ENCODE data around the gene KIAA0513. TPM values are rescaled to one million over a fixed set of nuclear protein-coding genes. Genes with fewer than 3 reads are reported as not detected.

Gene KIAA0513
- total RNA-seq, 1 donor from 2014 or later, result 10.3 TPM

GRCh38 chr16:85123891-85124635 lies 96.5 kb downstream of the KIAA0513 start:
- DNase-seq (ENCODE audit: low read depth, low spot score), result no peak
- H3K4me3 Mint-ChIP-seq, result no peak overlapping the region
- H3K27ac Mint-ChIP-seq (ENCODE audit: unreplicated experiment), result peak overlapping the region; percentile 12
- no peaks in the 10 kb centered on the region for H3K9me3 Mint-ChIP-seq
- peaks cover 6% of the 10 kb centered on the region for H3K27me3 Mint-ChIP-seq (ENCODE audit: low read depth)
- peaks cover 28% of the 10 kb centered on the region for H3K4me1 Mint-ChIP-seq
- TF ChIP-seq, protein P1, sequence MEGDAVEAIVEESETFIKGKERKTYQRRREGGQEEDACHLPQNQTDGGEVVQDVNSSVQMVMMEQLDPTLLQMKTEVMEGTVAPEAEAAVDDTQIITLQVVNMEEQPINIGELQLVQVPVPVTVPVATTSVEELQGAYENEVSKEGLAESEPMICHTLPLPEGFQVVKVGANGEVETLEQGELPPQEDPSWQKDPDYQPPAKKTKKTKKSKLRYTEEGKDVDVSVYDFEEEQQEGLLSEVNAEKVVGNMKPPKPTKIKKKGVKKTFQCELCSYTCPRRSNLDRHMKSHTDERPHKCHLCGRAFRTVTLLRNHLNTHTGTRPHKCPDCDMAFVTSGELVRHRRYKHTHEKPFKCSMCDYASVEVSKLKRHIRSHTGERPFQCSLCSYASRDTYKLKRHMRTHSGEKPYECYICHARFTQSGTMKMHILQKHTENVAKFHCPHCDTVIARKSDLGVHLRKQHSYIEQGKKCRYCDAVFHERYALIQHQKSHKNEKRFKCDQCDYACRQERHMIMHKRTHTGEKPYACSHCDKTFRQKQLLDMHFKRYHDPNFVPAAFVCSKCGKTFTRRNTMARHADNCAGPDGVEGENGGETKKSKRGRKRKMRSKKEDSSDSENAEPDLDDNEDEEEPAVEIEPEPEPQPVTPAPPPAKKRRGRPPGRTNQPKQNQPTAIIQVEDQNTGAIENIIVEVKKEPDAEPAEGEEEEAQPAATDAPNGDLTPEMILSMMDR (conservative IDR thresholded peaks at IDR 0.05), result no peak
- no peaks in the 10 kb centered on the region for H3K36me3 Mint-ChIP-seq (ENCODE audit: low read depth)

DNA sequence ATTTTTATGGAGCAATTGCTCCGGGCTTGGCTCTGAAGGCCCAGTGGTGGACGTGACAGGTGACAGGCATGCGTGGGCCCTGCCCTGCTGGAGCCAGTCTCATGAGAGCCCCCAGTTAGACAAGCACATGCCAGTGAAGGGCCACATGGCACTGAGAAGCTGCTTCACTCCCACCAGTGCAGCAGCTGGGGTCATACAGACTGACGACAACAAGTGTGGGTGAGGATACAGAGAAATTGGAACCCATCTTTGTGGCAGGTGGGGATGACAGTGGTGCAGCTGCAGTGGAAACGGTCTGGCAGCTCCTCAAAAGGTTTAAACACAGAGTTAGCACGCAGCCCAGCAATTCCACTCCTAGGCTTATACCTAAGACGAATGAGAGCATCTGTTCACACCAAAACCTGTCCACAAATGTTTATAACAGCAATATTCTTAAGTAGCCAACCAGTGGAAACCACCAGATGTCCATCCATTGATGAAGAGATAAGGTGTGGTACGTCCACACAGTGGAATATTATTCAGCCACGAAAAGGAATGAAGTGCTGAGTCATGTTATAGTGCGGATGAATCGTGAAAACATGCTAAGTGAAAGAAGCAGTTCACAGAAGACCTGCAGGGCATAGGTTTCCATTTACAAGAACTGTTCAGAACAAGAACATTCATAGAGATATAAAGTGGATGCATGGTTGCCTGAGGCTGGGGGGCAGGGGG lies 97.2 kb downstream of the KIAA0513 start:
- Mint-ChIP-seq H3K27ac (ENCODE audit: unreplicated experiment) (no peak overlapping the region), H3K36me3 (ENCODE audit: low read depth) (no peaks in the 10 kb centered on the region), H3K4me3 (no peak overlapping the region), H3K9me3 (no peaks in the 10 kb centered on the region), H3K27me3 (ENCODE audit: low read depth) (peaks cover 6% of the 10 kb centered on the region), H3K4me1 (peaks cover 30% of the 10 kb centered on the region)
- TF ChIP-seq, protein P1 (conservative IDR thresholded peaks at IDR 0.05), result no peak
- DNase-seq (ENCODE audit: low read depth, low spot score), result no peak

GRCh38 chr16:85125570-85126393 lies 98.2 kb downstream of the KIAA0513 start:
- H3K4me1 Mint-ChIP-seq, result peaks cover 40% of the 10 kb centered on the region
- no peaks in the 10 kb centered on the region for H3K36me3 Mint-ChIP-seq (ENCODE audit: low read depth)
- H3K27me3 Mint-ChIP-seq (ENCODE audit: low read depth), result peaks cover 6% of the 10 kb centered on the region
- TF ChIP-seq, protein P1 (conservative IDR thresholded peaks at IDR 0.05), result no peak
- H3K4me3 Mint-ChIP-seq, result no peak overlapping the region
- no peaks in the 10 kb centered on the region for H3K9me3 Mint-ChIP-seq
- DNase-seq (ENCODE audit: low read depth, low spot score), result no peak
- no peak overlapping the region for H3K27ac Mint-ChIP-seq (ENCODE audit: unreplicated experiment)

GRCh38 chr16:85126394-85126704 lies 98.8 kb downstream of the KIAA0513 start:
- no peak for DNase-seq (ENCODE audit: low read depth, low spot score)
- Mint-ChIP-seq H3K9me3 (no peaks in the 10 kb centered on the region), H3K36me3 (ENCODE audit: low read depth) (no peaks in the 10 kb centered on the region), H3K4me1 (peaks cover 42% of the 10 kb centered on the region), H3K27ac (ENCODE audit: unreplicated experiment) (no peak overlapping the region), H3K27me3 (ENCODE audit: low read depth) (peaks cover 6% of the 10 kb centered on the region), H3K4me3 (no peak overlapping the region)
- TF ChIP-seq, protein P1 (conservative IDR thresholded peaks at IDR 0.05), result no peak

- TF ChIP-seq, protein P1 (conservative IDR thresholded peaks at IDR 0.05), result no peak
- Mint-ChIP-seq H3K9me3 (no peaks in the 10 kb centered on the region), H3K27me3 (ENCODE audit: low read depth) (peaks cover 6% of the 10 kb centered on the region), H3K36me3 (ENCODE audit: low read depth) (no peaks in the 10 kb centered on the region), H3K4me3 (no peak overlapping the region), H3K4me1 (peaks cover 42% of the 10 kb centered on the region), H3K27ac (ENCODE audit: unreplicated experiment) (no peak overlapping the region)
- no peak for DNase-seq (ENCODE audit: low read depth, low spot score)
Observed at GRCh38 chr16:85126705-85127378, 99.2 kb downstream of the KIAA0513 start.

Measured in neural crest cell (in vitro differentiated cells).